ENCODE data around the gene ALPL.

DNA sequence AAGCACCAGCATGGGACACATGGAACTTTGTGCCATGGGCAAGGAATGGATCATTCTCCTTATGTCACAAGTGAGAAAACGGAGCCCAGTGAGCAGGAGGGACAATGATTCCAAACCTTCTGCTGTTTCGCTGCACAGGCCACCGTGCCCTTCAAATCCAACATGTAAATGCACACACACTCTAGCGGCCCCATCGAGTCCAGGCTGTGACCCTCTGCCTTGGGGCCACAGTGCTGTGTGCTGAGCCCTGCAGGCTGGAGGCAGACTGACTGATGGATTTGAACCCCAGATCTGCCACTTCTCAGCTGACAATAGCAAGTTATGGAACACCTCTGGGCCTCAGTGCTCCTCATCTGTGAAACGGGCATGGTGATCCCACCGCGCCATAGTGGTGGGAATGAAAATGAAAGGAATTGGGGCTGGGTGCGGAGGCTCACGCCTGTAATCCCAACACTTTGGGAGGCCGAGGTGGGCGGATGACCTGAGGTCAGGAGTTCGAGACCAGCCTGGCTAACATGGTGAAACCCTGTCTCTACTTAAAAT is 63.6 kb downstream of the ALPL start:
- no peak for TF ChIP-seq CTCF (conservative IDR thresholded peaks at IDR 0.05)
- no peak for TF ChIP-seq EZH2 (IDR thresholded peaks at IDR 0.05; ENCODE audit: low read depth)
